Hepatocyte (in vitro differentiated cells): ENCODE measurements around the gene COL2A1. TPM values are rescaled to one million over a fixed set of nuclear protein-coding genes. Genes with fewer than 3 reads are reported as not detected.

Experiments used
- DNase-seq: peaks from one replicate; pipeline ENCODE4 v3.0.0-alpha.2; 2016; ENCODE audit warnings: low spot score
- H2AFZ ChIP-seq: fragments of 200-600 bp; sonication (generic); 2 replicates; pipeline ENCODE4 v1.6.0; 2016; ENCODE audit warnings: antibody characterized with exemption, mild to moderate bottlenecking
- H3K27ac ChIP-seq: fragments of 200-600 bp; sonication (generic); 2 replicates; pipeline ENCODE4 v1.5.1; 2016; ENCODE audit warnings: mild to moderate bottlenecking
- H3K27me3 ChIP-seq: fragments of 200-600 bp; sonication (generic); 2 replicates; pipeline ENCODE4 v1.6.1; 2016
- H3K36me3 ChIP-seq: fragments of 200-600 bp; sonication (generic); replicated peaks from 2 replicates; pipeline ENCODE4 v1.5.1; 2016; ENCODE audit warnings: low read depth; ENCODE audit not compliant: insufficient read depth
- H3K4me1 ChIP-seq: fragments of 200-600 bp; sonication (generic); 2 replicates; pipeline ENCODE4 v1.5.1; 2016; ENCODE audit warnings: mild to moderate bottlenecking, moderate library complexity; ENCODE audit not compliant: insufficient read depth
- H3K4me2 ChIP-seq: fragments of 200-600 bp; sonication (generic); 2 replicates; pipeline ENCODE4 v1.6.0; 2016
- H3K4me3 ChIP-seq: fragments of 200-600 bp; sonication (generic); 2 replicates; pipeline ENCODE4 v1.5.1; 2016; ENCODE audit warnings: mild to moderate bottlenecking
- H3K79me2 ChIP-seq: fragments of 200-600 bp; sonication (generic); 2 replicates; pipeline ENCODE4 v1.6.0; 2017; ENCODE audit warnings: mild to moderate bottlenecking
- H3K9me2 ChIP-seq: fragments of 200-600 bp; sonication (generic); replicated peaks from 2 replicates; pipeline ENCODE4 v1.6.0; 2017; ENCODE audit warnings: mild to moderate bottlenecking; ENCODE audit not compliant: insufficient read depth
- H3K9me3 ChIP-seq: fragments of 200-600 bp; sonication (generic); 2 replicates; pipeline ENCODE4 v1.5.1; 2016; ENCODE audit warnings: low read depth, mild to moderate bottlenecking
- H4K20me1 ChIP-seq: fragments of 200-600 bp; sonication (generic); 2 replicates; pipeline ENCODE4 v1.6.0; 2016; ENCODE audit warnings: mild to moderate bottlenecking; ENCODE audit not compliant: insufficient read depth, poor library complexity, severe bottlenecking
- CTCF ChIP-seq: fragments of 200-600 bp; sonication (generic); IDR thresholded peaks from 2 replicates; pipeline ENCODE4 v1.5.1; 2016; ENCODE audit warnings: antibody characterized with exemption, mild to moderate bottlenecking; ENCODE audit not compliant: poor library complexity
- EZH2 ChIP-seq: fragments of 200-600 bp; sonication (generic); IDR thresholded peaks from 2 replicates; pipeline ENCODE4 v1.6.1; 2016; ENCODE audit warnings: antibody characterized with exemption, mild to moderate bottlenecking, borderline replicate concordance
- EZH2phosphoT487 ChIP-seq: fragments of 200-600 bp; sonication (generic); IDR thresholded peaks from one replicate; pipeline ENCODE4 v1.6.1; 2018; ENCODE audit warnings: antibody characterized with exemption, mild to moderate bottlenecking, low read depth, moderate library complexity; ENCODE audit not compliant: unreplicated experiment, severe bottlenecking
- WGBS: methylation state at CpG from one replicate; pipeline ENCODE4 v1.1.6; 2016; ENCODE audit warnings: low lambda C conversion rate; ENCODE audit errors: missing lambda C conversion rate; 5-methylcytosine and 5-hydroxymethylcytosine counted together
- polyA plus RNA-seq: library from polyadenylated mRNA; unstranded; fragments of >200 nt; fragmentation: Nextera tagmentation; extraction: Ambion mirVana; gene quantifications from 2 replicates; pipeline ENCODE4 v1.2.1, GENCODE V29; 2016
- total RNA-seq: library from RNA; depleted of rRNA; stranded (reverse); fragments of >200 nt; gene quantifications from 2 replicates; pipeline ENCODE4 v1.2.3, GENCODE V29; 2014

The COL2A1 gene
- total and polyA plus RNA-seq, 2 experiments from 2014 or later, result 52.5 to 57.9 TPM

DNA sequence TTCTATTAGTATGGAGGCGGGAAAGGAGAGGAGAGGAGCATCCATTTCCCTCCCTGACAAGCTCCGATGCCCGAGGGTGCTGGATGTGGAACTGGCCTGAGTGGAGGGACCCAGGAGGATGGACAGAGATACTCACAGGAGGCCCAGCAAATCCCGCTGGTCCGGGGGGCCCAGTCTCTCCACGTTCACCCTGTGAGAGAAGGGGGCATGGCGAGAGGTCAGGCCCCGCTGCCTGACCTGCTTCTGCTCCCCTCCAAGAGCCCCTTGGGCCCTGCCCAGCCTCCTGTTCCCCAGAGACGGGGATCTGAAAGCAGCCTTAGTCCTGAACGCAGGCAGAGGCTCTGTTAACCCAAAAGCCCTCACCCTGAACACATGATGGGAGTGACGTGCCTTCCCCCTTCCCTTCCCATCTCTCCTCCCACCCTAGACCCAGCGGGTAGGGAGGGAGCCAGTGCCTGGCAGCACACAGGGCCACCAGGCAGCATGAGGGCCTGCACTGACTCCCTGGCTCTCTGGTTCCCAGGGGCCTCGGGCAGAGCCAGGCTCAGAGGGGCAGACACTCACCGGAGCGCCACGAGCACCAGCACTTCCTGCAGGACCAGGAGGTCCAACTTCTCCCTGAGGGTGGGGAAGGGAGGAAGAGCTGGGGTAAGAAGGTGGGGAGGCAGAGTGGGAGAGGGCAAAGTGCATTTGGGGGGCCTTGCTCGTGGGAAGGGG lies 23.3 kb downstream of the COL2A1 start:
- H3K4me1 ChIP-seq, result peaks cover 10% of the 10 kb centered on the region
- no peak for DNase-seq
- H3K27ac ChIP-seq, result no peak overlapping the region
- no peaks in the 10 kb centered on the region for H3K36me3 ChIP-seq
- H3K4me3 ChIP-seq, result no peak overlapping the region
- no peaks in the 10 kb centered on the region for H3K79me2 ChIP-seq
- H4K20me1 ChIP-seq, result no peaks in the 10 kb centered on the region
- no peak overlapping the region for H2AFZ ChIP-seq
- H3K4me2 ChIP-seq, result no peak overlapping the region
- WGBS, result 90% methylated on average over 17 of the region's 17 CpGs
- TF ChIP-seq EZH2phosphoT487 (no peak), EZH2 (no peak), CTCF (no peak)
- no peaks in the 10 kb centered on the region for H3K9me2 ChIP-seq
- H3K27me3 ChIP-seq, result no peaks in the 10 kb centered on the region
- H3K9me3 ChIP-seq, result no peaks in the 10 kb centered on the region

GRCh38 chr12:47980197-47980596 lies 24.1 kb downstream of the COL2A1 start:
- no peak for DNase-seq
- Histone ChIP-seq H3K4me3 (no peak overlapping the region), H3K79me2 (no peaks in the 10 kb centered on the region), H3K4me1 (peaks cover 10% of the 10 kb centered on the region), H3K9me2 (no peaks in the 10 kb centered on the region), H4K20me1 (no peaks in the 10 kb centered on the region), H3K27me3 (no peaks in the 10 kb centered on the region), H3K4me2 (no peak overlapping the region), H2AFZ (no peak overlapping the region), H3K36me3 (no peaks in the 10 kb centered on the region), H3K27ac (no peak overlapping the region), H3K9me3 (no peaks in the 10 kb centered on the region)
- TF ChIP-seq EZH2phosphoT487, result no peak
- TF ChIP-seq EZH2, result no peak
- TF ChIP-seq CTCF, result no peak
- WGBS, result 70% methylated on average over 7 of the region's 7 CpGs

DNA sequence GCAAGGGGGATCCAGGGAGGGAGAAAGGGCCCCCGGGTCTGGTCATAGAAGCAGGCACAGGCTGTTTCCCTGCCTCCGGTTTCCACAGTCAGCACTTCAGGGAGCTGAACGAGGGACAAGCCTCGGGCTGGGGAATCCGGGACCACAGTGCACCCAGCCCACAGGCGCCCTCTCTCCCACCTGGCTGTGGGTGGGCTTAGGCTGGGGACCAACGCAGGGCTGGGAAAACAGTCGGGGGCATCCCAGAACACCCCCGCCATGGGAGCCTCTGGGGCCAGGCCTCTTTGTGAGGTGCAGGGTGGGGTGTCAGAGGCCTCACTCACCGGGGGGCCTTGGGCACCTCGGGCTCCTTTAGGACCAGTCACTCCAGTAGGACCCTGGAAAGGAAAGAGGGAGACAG lies 24.6 kb downstream of the COL2A1 start:
- no peaks in the 10 kb centered on the region for H3K79me2 ChIP-seq
- H3K4me2 ChIP-seq, result no peak overlapping the region
- no peaks in the 10 kb centered on the region for H3K27me3 ChIP-seq
- H3K4me1 ChIP-seq, result peaks cover 10% of the 10 kb centered on the region
- H3K9me3 ChIP-seq, result no peaks in the 10 kb centered on the region
- no peak for DNase-seq
- no peak overlapping the region for H3K4me3 ChIP-seq
- H3K36me3 ChIP-seq, result no peaks in the 10 kb centered on the region
- WGBS, result 95% methylated on average over 10 of the region's 11 CpGs
- TF ChIP-seq EZH2, result no peak
- TF ChIP-seq EZH2phosphoT487, result no peak
- TF ChIP-seq CTCF, result no peak
- no peak overlapping the region for H2AFZ ChIP-seq
- no peaks in the 10 kb centered on the region for H4K20me1 ChIP-seq
- H3K27ac ChIP-seq, result no peak overlapping the region
- no peaks in the 10 kb centered on the region for H3K9me2 ChIP-seq
